Spleen (tissue), 11 donors: ENCODE results near the gene ACAN. TPM values are rescaled to one million over a fixed set of nuclear protein-coding genes. Genes with fewer than 3 reads are reported as not detected.

Source experiments
- DNase-seq: peaks from one replicate; pipeline ENCODE4 v3.0.0-alpha.2; 2020
- H3K27ac ChIP-seq, 8 donors: fragments of 200-600 bp; sonication (generic) in 7 of 8; 1 replicate in 4 of 8; 2 replicates in 4 of 8; pipeline versions ENCODE4 v1.5.0 to v1.8.0; 2016 to 2021; ENCODE audit warnings: inconsistent platforms in 4 of 8, mild to moderate bottlenecking in 4 of 8, moderate library complexity in 1 of 8
- H3K27me3 ChIP-seq, 7 donors: fragments of 200-600 bp; sonication (generic) in 6 of 7; replicated peaks in 1 of 7; 1 replicate in 4 of 7; 2 replicates in 3 of 7; pipeline versions ENCODE4 v1.5.0 to v1.8.0; 2016 to 2021; ENCODE audit warnings: inconsistent platforms in 3 of 7, mild to moderate bottlenecking in 1 of 7
- H3K36me3 ChIP-seq, 6 donors: fragments of 200-600 bp; sonication (generic) in 5 of 6; 1 replicate in 4 of 6; 2 replicates in 2 of 6; pipeline versions ENCODE4 v1.5.0 to v1.8.0; 2016 to 2021; ENCODE audit warnings: inconsistent platforms in 2 of 6
- H3K4me1 ChIP-seq, 6 donors: fragments of 200-600 bp; sonication (generic) in 5 of 6; 1 replicate in 3 of 6; 2 replicates in 3 of 6; pipeline versions ENCODE4 v1.5.0 to v1.8.0; 2016 to 2021; ENCODE audit warnings: inconsistent platforms in 3 of 6
- H3K4me3 ChIP-seq, 8 donors: fragments of 200-600 bp; sonication (generic) in 7 of 8; 1 replicate in 4 of 8; 2 replicates in 4 of 8; pipeline versions ENCODE4 v1.5.0 to v1.8.0; 2016 to 2021; ENCODE audit warnings: inconsistent platforms in 4 of 8, mild to moderate bottlenecking in 4 of 8, moderate library complexity in 2 of 8
- H3K9me3 ChIP-seq, 8 donors: fragments of 200-600 bp; sonication (generic) in 7 of 8; 1 replicate in 4 of 8; 2 replicates in 4 of 8; pipeline versions ENCODE4 v1.5.0 to v1.8.0; 2016 to 2021; ENCODE audit warnings: inconsistent platforms in 4 of 8
- POLR2A ChIP-seq, 3 donors: fragments of 450-650 bp; IDR thresholded peaks; one replicate each; pipeline ENCODE4 v1.5.1; 2017; ENCODE audit warnings: antibody characterized with exemption in 3 of 3, mild to moderate bottlenecking in 1 of 3
- POLR2AphosphoS5 ChIP-seq, 3 donors: sonication (generic); formaldehyde crosslinking; IDR thresholded peaks; one replicate each; pipeline ENCODE4 v1.5.1; 2017; ENCODE audit warnings: antibody characterized with exemption in 3 of 3
- WGBS, 5 donors: extraction: QIAGEN DNeasy Blood & Tissue Kit in 3 of 5; methylation state at CpG; one replicate each; pipeline versions ENCODE4 v1.1.5 to v1.1.7; 2013 to 2018; 5-methylcytosine and 5-hydroxymethylcytosine counted together
- intact Hi-C: fragments of 100-400 bp; cut with DNase I; formaldehyde crosslinking; loops from one replicate; pipeline ENCODE4 v1.15.0; 2023; ENCODE audit warnings: low total_unique reads
- polyA plus RNA-seq, 3 donors: library from polyadenylated mRNA; stranded (reverse); fragments of 200-250 nt; gene quantifications; one replicate each; pipeline ENCODE4 v1.2.1, GENCODE V29; 2013
- total RNA-seq, 7 donors: library from RNA; depleted of rRNA in 3 of 7; stranded (reverse); fragments of >200 nt in 3 of 7; fragmentation: NEBNext Ultra II Directional in 4 of 7; extraction: Animal tissue kit (Norgen Biotek cat#: 25700) in 4 of 7; gene quantifications; one replicate each; pipeline versions ENCODE4 v1.1.0 to v1.2.1, GENCODE V29; 2016 to 2021
- TF ChIP-seq, protein P1 (sequence below), 11 experiments: fragments of 200-600 bp in 7 of 11; fragments of 450-650 bp in 4 of 11; sonication (generic) in 4 of 11; IDR thresholded peaks in 8 of 11; conservative IDR thresholded peaks in 3 of 11; 1 replicate in 7 of 11; 2 replicates in 4 of 11; pipeline versions ENCODE4 v1.4.0 to v1.8.0; 2016 to 2021; ENCODE audit warnings: antibody characterized with exemption in 11 of 11, inconsistent platforms in 4 of 11, mild to moderate bottlenecking in 1 of 11
- donor health status: healthy with polysubstance abuse.
- donor health status: DM: no; HTN: no; CAD: no; lungs with moderate emphysema.
- donor health status: DM: no; HTN: no; CAD: no.
- donor health status: Bipolar disorder and iron deficiency.
- donor health status: healthy.
- donor health status: DM: no; HTN: no; CAD: no.
- donor health status: DM: yes; HTN: yes; CAD: no.

ACAN gene
- total and polyA plus RNA-seq, 10 donors = 0.09 to 2.1 (median 0.87) TPM

DNA sequence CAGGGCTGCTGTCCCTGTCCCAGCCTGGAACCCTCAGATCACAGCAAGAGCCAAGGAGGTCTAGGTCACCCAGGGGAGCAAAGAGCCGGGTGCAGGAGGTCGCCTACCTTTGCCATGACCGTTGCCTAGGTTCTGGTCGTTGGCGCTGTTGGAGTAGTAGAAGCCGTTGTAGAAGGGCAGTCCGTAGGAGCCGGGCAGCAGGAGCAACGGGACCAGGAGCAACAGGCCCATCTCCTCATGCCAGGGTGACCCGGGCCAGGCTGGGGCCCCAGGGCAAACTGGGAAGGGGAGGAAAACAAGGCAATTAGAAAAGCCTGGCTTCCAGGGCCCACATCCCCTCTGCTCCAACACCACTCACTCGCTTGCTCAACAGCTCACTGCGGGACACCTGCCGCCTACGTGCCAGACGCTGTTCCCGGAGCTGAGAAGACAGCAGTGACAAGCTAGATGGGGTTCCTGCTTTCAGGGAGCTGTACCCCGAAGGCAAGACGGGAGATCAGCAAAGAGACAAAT lies 83.9 kb downstream of the ACAN start:
- Histone ChIP-seq H3K4me1 (no peaks in the 10 kb centered on the region), H3K4me3 (no peak overlapping the region), H3K27ac (no peak overlapping the region), H3K27me3 (no peaks in the 10 kb centered on the region), H3K9me3 (no peaks in the 10 kb centered on the region), H3K36me3 (peaks cover 0 to 52% (median 6%) of the 10 kb centered on the region in 6 donors)
- DNase-seq = no peak
- intact Hi-C loops = no loop called here
- 91 to 94% (median 93%) methylated on average over 18 of the region's 18 CpGs for WGBS, 5 donors
- TF ChIP-seq, protein P1, sequence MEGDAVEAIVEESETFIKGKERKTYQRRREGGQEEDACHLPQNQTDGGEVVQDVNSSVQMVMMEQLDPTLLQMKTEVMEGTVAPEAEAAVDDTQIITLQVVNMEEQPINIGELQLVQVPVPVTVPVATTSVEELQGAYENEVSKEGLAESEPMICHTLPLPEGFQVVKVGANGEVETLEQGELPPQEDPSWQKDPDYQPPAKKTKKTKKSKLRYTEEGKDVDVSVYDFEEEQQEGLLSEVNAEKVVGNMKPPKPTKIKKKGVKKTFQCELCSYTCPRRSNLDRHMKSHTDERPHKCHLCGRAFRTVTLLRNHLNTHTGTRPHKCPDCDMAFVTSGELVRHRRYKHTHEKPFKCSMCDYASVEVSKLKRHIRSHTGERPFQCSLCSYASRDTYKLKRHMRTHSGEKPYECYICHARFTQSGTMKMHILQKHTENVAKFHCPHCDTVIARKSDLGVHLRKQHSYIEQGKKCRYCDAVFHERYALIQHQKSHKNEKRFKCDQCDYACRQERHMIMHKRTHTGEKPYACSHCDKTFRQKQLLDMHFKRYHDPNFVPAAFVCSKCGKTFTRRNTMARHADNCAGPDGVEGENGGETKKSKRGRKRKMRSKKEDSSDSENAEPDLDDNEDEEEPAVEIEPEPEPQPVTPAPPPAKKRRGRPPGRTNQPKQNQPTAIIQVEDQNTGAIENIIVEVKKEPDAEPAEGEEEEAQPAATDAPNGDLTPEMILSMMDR (IDR thresholded peaks at IDR 0.05 in 8 of 11, conservative IDR thresholded peaks at IDR 0.05 in 3 of 11) = no peak
- TF ChIP-seq POLR2AphosphoS5 (IDR thresholded peaks at IDR 0.05) = no peak
- TF ChIP-seq POLR2A (IDR thresholded peaks at IDR 0.05) = no peak

DNA sequence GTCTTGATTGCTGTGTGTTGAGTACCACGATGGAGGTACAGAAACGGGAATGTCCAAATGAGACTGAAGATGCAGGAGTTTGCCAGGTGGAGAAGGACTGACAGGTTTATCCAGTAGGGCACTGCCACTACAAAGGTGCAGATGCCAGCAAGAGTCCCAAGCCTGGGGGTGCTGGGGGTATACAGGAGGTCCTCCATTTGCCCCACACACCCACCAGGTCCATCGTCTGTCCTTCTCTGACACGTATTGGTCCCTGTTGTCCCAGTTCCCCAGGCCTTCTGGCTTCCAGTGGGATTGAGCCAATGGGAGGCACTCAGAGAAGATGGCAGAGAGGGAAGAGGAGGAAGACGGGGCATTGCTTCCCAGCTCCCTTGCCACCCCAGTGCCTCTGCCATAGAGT lies 85.5 kb downstream of the ACAN start:
- intact Hi-C loops = no loop called here
- peaks cover 0 to 38% (median 5%) of the 10 kb centered on the region in 6 donors for H3K36me3 ChIP-seq
- DNase-seq = no peak
- peaks cover 0 to under 1% (median 0%) of the 10 kb centered on the region in 7 donors for H3K27me3 ChIP-seq
- TF ChIP-seq POLR2A (IDR thresholded peaks at IDR 0.05) (no peak), POLR2AphosphoS5 (IDR thresholded peaks at IDR 0.05) (no peak)
- TF ChIP-seq, protein P1 (IDR thresholded peaks at IDR 0.05 in 8 of 11, conservative IDR thresholded peaks at IDR 0.05 in 3 of 11) = no peak
- WGBS, 5 donors = 87 to 99% (median 92%) methylated on average over 5 of the region's 5 CpGs
- no peak overlapping the region for H3K4me3 ChIP-seq
- H3K4me1 ChIP-seq = peaks cover 0 to under 1% (median 0%) of the 10 kb centered on the region in 6 donors
- H3K9me3 ChIP-seq = no peaks in the 10 kb centered on the region
- H3K27ac ChIP-seq = no peak overlapping the region

DNA sequence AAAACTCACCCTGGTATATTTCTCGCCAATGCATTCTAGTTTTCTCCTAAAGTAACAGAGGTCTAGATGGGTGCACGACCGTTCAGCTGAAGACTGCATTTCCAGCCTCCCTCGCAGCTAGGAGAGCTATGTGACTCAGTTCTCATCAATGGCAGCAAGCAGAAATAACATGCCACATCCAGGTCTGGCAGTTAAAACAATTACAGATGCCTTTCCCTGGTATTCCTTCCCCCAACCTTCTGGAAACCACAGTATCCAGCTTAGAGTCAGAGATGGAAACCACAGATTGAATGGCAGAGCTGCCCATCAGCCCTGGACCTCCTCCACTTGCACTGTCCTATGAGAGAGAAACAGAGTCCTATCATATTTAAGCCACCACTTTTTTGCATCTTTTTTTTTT lies 87.3 kb downstream of the ACAN start:
- peaks cover 0 to 19% (median 14%) of the 10 kb centered on the region in 7 donors for H3K27me3 ChIP-seq
- H3K9me3 ChIP-seq = no peaks in the 10 kb centered on the region
- intact Hi-C loops = no loop called here
- H3K4me3 ChIP-seq = no peak overlapping the region
- no peak for DNase-seq
- no peak for TF ChIP-seq POLR2A (IDR thresholded peaks at IDR 0.05)
- no peak for TF ChIP-seq POLR2AphosphoS5 (IDR thresholded peaks at IDR 0.05)
- TF ChIP-seq, protein P1 (IDR thresholded peaks at IDR 0.05 in 8 of 11, conservative IDR thresholded peaks at IDR 0.05 in 3 of 11) = no peak
- no peak overlapping the region for H3K27ac ChIP-seq
- WGBS, 5 donors = 82 to 94% (median 91%) methylated on average over 4 of the region's 4 CpGs
- H3K36me3 ChIP-seq = peaks cover 0 to 25% (median 5%) of the 10 kb centered on the region in 6 donors
- peaks cover 6 to 18% (median 16%) of the 10 kb centered on the region in 6 donors for H3K4me1 ChIP-seq

DNA sequence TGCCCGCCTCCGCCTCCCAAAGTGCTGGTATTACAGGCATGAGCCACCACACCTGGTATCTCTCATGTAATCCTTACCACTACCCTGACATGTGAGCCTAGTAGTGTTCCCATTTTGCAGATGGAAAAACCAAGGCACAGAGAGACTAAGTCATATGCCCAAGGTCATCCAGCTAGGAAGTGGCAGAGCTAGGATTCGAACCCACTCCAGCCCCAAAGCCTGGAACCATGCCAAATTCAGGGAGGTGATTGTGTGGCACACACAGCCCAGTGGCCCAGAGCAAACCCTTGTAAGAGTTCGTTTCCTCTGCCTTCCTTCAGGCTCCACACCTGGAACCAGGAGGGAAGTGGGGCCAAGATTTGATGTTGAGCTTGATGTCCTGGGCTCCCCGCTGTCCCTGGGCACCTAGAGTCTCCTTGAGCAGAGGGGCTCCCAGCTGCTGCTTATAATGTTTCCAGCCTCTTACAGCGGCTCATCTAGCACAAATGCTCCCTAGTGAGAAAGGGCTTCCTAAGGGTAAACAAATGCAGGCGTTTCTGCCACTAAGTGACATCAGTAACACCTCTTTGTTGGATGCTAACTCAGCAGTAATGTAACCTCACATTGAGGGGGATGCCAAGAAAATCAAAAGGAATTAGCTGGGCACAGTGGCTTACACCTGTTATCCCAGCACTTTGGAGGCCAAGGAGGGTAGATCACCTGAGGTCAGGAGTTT lies 88.5 kb downstream of the ACAN start:
- peaks cover 0 to 26% (median 16%) of the 10 kb centered on the region in 7 donors for H3K27me3 ChIP-seq
- 78 to 88% (median 82%) methylated on average over 6 to 7 of the region's 7 CpGs for WGBS, 5 donors
- TF ChIP-seq POLR2A (IDR thresholded peaks at IDR 0.05) (no peak), POLR2AphosphoS5 (IDR thresholded peaks at IDR 0.05) (no peak)
- TF ChIP-seq, protein P1 (IDR thresholded peaks at IDR 0.05 in 8 of 11, conservative IDR thresholded peaks at IDR 0.05 in 3 of 11) = no peak
- H3K9me3 ChIP-seq = no peaks in the 10 kb centered on the region
- DNase-seq = no peak
- no peak overlapping the region for H3K4me3 ChIP-seq
- intact Hi-C loops = no loop called here
- peaks cover 9 to 30% (median 22%) of the 10 kb centered on the region in 6 donors for H3K4me1 ChIP-seq
- H3K27ac ChIP-seq = no peak overlapping the region
- peaks cover 0 to 13% (median 2%) of the 10 kb centered on the region in 6 donors for H3K36me3 ChIP-seq
